NCI-H2227 (cell line): Measurements from ENCODE around the gene TRERF1.
"Not testable (repeated sequence)": the region's sequence is repeated elsewhere in the genome, so short reads cannot be mapped to it uniquely, and the experiment has no call there.

Experiments used
- DNase-seq: peaks from one replicate; lab custom pipeline; 2025; ENCODE audit not compliant: unreplicated experiment; lab: John Stamatoyannopoulos, UW

TRERF1 gene

GRCh38 chr6:42449917-42450476, 1.7 kb downstream of the TRERF1 start:
- DNase-seq = no peak

DNA sequence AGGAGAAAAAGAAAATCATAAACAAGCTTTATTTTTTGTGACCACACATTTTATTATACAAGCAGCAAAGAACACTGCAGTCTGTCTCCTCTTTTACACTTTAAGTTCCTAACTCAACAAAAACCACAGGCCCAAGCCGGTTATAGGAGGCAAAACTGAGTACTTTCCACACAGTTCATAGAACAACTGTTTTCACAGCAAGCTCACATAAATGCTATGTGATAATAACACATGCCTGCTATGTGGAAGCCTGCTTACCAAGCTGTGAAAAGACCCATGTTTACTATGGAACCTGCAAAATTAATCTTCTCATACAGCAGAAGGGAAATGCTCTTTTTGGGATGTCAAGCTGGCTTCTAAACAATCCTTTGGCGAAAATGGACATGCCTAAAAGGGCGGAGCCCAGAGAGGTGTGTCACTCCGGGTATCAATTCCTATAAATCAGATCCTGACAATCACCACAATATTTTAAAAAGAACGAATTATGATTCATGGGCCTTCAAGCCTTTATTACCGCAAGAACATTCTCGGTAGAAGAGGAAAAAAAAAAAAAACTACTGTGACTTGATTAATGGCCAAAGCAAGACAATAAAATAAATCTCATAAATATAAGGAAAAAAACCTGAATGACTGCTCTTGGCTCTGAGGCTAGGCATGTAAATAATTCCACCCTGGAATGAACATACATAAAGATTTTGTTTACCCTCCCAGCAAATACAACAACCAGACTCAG, 2.6 kb downstream of the TRERF1 start:
- DNase-seq = no peak

DNA sequence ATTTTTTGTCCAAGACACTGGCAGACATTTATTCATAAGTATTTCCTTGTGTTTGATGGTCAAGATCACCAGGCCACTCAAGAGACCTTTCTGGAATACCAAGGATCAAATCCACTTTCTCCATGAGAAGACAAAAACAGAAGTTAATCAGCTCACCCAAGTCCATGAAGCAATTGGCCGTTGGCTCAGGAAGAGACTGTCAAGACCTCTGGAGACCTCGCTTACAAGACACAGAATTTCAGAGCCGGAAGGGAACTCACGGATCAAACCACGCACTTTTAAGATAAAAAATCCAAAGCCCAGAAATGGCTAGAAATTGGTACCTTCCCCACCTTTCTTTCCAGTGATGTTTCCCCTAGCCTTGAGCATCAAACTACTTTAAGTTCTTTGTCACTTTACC, 3.3 kb downstream of the TRERF1 start:
- DNase-seq = no peak

DNA sequence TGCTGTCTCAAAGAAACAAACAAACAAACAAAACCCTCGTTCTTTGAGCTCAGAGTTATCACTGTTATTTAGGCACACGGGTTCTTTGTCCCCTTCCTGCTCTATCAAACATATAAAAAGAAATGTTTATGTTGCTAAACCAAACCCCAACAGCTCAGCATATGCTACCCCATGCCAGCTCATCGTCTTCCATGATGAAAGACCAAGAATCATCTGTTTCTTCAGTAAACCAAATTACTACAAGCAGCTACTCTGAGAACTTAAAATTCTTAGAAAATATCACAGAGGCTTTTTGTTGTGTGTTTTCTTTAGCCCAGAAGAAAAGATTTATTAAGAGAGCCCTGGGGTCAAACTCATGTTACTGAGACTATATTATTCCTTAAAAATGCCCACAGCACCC, 4.7 kb downstream of the TRERF1 start:
- DNase-seq = no peak

DNA sequence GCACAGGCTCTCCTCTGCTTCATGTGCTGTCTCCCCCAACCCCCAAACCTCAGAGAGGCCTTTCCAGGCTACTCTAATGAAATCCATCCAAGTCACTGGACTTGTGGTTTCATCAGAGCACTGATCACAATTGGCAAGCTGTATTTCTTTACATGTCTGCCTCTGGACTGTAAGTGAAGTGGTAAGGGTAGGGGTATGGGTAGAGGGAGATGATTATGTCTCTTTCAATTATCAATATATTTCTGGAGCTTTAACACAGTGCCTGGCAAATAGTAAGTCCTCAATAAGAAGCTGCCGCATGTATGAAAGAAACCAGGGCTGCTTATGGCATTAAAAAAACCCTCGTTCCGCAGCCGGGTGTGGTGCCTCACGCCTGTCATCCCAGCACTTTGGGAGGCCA, 5.4 kb downstream of the TRERF1 start:
- no peak for DNase-seq

DNA sequence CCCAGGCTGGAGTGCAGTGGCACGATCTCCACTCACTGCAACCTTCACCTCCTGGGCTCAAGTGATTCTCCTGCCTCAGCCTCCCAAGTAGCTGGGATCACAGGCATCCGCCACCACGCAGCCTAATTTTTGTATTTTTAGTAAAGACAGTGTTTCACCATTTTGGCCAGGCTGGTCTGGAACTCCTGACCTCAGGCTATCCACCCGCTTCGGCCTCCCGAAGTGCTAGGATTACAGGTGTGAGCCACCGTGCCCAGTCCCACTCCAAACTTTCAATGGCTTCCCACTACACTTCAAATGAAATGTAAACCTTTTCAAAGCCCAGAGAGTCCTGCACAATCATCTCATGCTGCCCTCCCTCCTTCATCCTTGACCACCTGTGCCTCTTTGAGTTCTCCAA, 5.8 kb downstream of the TRERF1 start:
- DNase-seq = not testable (repeated sequence)

GRCh38 chr6:42443312-42444060, 8.2 kb downstream of the TRERF1 start:
- DNase-seq = no peak

- DNase-seq = no peak
Measured at GRCh38 chr6:42441697-42442081, 10.0 kb downstream of the TRERF1 start.

GRCh38 chr6:42440778-42441696, 10.7 kb downstream of the TRERF1 start:
- DNase-seq = no peak

DNA sequence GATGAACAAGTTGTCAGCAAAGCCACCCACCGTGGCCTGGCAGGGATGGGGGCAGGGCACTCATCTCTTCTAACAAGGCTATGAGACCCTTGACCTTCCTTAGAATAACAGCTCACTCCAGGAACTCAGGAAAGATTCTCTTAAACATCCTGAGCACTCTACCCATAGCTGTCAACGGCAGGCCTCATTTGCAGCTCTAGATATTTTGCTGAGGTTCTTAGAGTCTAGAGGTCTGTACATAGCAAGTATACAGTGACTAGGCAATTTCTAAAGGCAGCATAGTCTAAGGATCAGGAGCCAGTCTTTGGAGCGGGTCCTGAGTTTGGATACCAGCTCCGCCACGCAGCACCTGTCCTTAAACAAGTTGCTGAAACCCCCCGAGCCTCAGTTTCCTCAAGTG, 11.7 kb downstream of the TRERF1 start:
- DNase-seq = no peak

- DNase-seq = no peak
Measured at GRCh38 chr6:42436825-42437224, 14.9 kb downstream of the TRERF1 start.

DNA sequence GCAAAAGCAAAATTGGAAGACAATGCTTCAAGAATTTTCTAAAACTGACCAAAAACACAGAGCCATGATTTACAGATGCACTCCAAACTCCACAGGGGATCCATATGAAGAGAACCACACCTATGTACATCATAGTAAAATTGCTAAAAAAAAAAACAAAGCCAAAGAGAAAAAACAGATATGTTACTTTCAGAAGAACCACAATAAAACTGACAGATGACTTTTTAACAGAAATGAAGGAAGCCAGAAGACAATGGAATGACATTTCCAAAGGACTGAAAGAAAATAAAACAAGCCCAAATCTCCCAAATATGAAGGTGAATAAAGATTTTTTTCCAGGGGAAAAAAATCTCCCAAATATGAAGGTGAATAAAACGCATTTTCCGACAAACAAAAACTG, 17.5 kb downstream of the TRERF1 start:
- no peak for DNase-seq

- no peak for DNase-seq
Measured at GRCh38 chr6:42433409-42433808, 18.3 kb downstream of the TRERF1 start.

DNA sequence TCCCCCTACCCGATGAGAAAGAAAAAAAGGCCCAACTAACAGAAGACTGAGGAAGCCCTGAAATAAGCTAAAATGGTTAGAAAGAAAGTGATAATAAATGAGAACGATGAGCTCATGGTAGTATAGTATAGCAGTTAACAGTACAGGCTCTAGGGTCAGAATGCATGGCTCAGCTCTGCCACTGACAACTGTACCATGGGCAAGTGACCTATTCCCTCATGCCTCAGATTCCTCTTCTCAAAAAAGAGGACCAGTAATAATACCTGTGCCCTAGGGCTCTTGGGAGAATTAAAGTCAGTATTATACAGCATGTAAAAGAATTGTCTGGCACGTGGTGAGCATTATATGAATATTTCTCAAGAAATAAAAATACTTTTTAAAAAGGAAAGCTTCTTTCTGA, 19.8 kb downstream of the TRERF1 start:
- no peak for DNase-seq

GRCh38 chr6:42431356-42431755, 20.4 kb downstream of the TRERF1 start:
- DNase-seq = no peak

DNA sequence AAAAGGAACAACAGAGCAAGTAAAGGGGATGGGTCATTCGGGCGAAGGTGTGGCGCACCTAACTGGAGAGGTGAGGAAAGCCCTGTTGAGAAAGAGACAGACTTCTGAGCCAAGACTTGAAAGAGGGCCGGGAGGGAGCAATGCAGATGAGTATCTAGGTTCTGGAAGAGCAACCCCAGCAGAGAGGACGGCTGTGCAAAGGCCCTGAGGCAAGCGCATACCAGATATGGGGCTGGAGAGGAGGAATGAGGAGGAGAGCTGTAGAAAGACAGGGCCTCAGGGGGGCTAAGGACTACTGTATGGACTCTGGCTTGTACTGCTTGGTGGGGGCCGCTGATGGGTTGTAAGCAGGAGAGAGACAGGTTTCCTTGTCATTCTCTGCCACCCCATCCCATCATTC, 21.9 kb downstream of the TRERF1 start:
- DNase-seq = no peak

- no peak for DNase-seq
Measured at GRCh38 chr6:42429042-42429585, 22.6 kb downstream of the TRERF1 start.

DNA sequence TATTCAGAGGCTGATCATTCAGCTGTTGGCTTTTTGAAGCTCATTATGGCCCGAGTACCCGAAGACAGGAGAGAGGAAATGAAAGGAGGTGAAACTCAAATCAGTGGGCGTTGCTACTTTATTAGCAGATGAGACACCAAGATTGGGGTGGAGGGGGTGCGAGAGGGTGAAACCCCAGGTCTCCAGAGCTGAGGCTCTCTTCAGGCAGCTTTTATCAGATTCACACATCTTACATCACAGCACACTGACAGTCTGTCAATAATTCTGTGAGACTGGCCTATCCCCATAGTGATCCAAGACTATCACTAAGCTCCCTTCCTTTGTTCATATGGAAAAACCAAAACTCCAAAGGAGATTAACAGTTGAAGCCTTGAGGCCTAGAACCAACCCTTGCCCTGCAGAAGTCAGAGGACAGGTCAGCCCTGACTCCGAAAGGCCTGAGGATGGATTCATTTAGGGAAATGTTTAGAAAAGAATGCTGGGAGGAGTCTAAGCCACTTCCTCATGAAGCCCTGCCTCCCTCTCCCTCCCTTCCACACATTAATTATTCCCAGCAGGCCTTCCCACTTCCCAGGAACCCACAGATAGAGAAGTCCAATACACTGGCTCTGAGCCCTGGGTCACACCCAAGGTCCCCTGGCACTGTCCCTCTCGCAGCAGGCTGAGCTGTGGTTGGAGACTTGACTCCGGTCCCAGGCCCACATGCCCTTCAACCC, 23.2 kb downstream of the TRERF1 start:
- no peak for DNase-seq

GRCh38 chr6:42427871-42428270, 23.9 kb downstream of the TRERF1 start:
- no peak for DNase-seq

DNA sequence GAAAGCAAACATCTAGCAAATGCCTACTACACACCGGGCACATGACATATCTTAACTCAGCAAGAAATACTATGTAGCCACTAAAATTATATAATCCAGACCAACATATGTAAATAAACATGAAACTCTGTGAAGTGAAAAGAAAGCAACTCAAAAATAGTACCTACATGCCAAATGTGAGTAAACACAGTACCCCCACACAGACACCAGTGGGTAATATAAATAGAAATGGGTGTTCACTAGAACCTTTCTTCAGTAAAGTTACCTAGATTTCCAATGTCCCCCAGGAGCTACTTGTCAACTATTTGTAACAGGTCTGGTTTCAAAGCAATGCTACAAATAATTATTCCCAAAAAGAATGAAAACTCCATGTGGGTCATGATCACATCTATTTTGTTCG, 25.5 kb downstream of the TRERF1 start:
- DNase-seq = no peak
